ENCODE results near the gene NHLRC1. TPM values are rescaled to one million over a fixed set of nuclear protein-coding genes. Genes with fewer than 3 reads are reported as not detected.

Gene NHLRC1
- total and polyA plus RNA-seq, 9 of the 15 experiments (the other 6 are each of a cell fraction or from before 2014, with no cell fraction given): not detected

GRCh38 chr6:18115356-18115755 is 7.1 kb downstream of the NHLRC1 start:
- TF ChIP-seq HDAC6 (IDR thresholded peaks at IDR 0.05; ENCODE audit: low read depth, low read length) (no peak), SPI1 (IDR thresholded peaks at IDR 0.05; ENCODE audit: borderline replicate concordance, low read depth, low read length) (peak; percentile 42; the same call in 1 of the 2 replicates), ZNF316 (IDR thresholded peaks at IDR 0.05) (peak; percentile 22; the same call in 1 of the 2 replicates), ZNF277 (CRISPR knock-in tag; IDR thresholded peaks at IDR 0.05; ENCODE audit: borderline replicate concordance) (no peak)
- no peaks in the 10 kb centered on the region for H4K20me1 ChIP-seq (replicated peaks; ENCODE audit: control insufficient read depth, insufficient read depth, low read length)
- ChIA-PET CTCF (ENCODE audit: low intra/inter-chr PET ratio) (no interaction called here), POLR2A (interaction anchor here (0.6 to 1.0 kb wide), 2 partner anchors 13 to 44 kb away, joined by 3 read pairs; no protein-coding TSS in a partner anchor)
- H2AFZ ChIP-seq (ENCODE audit: low read depth, low read length): peak overlapping the region; percentile 22; the same call in 1 of the 2 replicates
- no TSS peak for BruUV-seq (replicated peaks)
- no peak for FAIRE-seq
- no peaks in the 10 kb centered on the region; a peak in 1 of 5 replicates for H3K27me3 ChIP-seq (ENCODE audit: control insufficient read depth in 2 of 2, insufficient read depth in 2 of 2, low read length in 2 of 2)
- no peak overlapping the region for H3K4me2 ChIP-seq (ENCODE audit: insufficient read depth, low read length)
- in situ Hi-C loops (cut with MboI) (no loop called here), intact Hi-C loops (cut with micrococcal nuclease) (loop anchor here (5.0 kb wide), 1 partner anchor 528 kb away; no protein-coding TSS in a partner anchor)
- no peak for ATAC-seq
- no peaks in the 10 kb centered on the region for H3K9me1 ChIP-seq (ENCODE audit: control insufficient read depth, insufficient read depth, low read length)
- no peak overlapping the region for H3K4me3 ChIP-seq
- H3K9ac ChIP-seq (ENCODE audit: insufficient read depth in 1 of 2, low read depth in 2 of 2, low read length in 2 of 2): no peak overlapping the region
- no peak overlapping the region for H3K27ac ChIP-seq (ENCODE audit: extremely low read depth, low read depth, low read length)
- no peak for DNase-seq (ENCODE audit: extremely low read depth in 1 of 4, low spot score in 3 of 4)
- WGBS (ENCODE audit: insufficient coverage, low coverage, missing lambda C conversion rate): 23% methylated on average over 2 of the region's 2 CpGs
- H3K79me2 ChIP-seq (ENCODE audit: control insufficient read depth, insufficient read depth, low read length): no peaks in the 10 kb centered on the region
- H3K4me1 ChIP-seq (replicated peaks in 1 of 2; ENCODE audit: control insufficient read depth in 2 of 2, insufficient read depth in 2 of 2, low read length in 2 of 2): peaks cover 0 to 3% of the 10 kb centered on the region in 2 experiments; a peak in 1 of 5 replicates
- H3K36me3 ChIP-seq (ENCODE audit: control insufficient read depth, insufficient read depth, low read length): no peaks in the 10 kb centered on the region
- H3K9me3 ChIP-seq (replicated peaks; ENCODE audit: control insufficient read depth, insufficient read depth, low read depth, low read length): no peaks in the 10 kb centered on the region

GRCh38 chr6:18110162-18110561 is 12.3 kb downstream of the NHLRC1 start:
- ATAC-seq: 0 out of 3 replicates have a peak, but pooled peaks have one; percentile 40
- no peaks in the 10 kb centered on the region for H3K36me3 ChIP-seq (ENCODE audit: control insufficient read depth, insufficient read depth, low read length)
- no peaks in the 10 kb centered on the region for H3K4me1 ChIP-seq (replicated peaks in 1 of 2; ENCODE audit: control insufficient read depth in 2 of 2, insufficient read depth in 2 of 2, low read length in 2 of 2)
- CTCF ChIA-PET (ENCODE audit: low intra/inter-chr PET ratio): no interaction called here
- no peaks in the 10 kb centered on the region for H3K79me2 ChIP-seq (ENCODE audit: control insufficient read depth, insufficient read depth, low read length)
- BruUV-seq (replicated peaks): no TSS peak
- no peak overlapping the region for H2AFZ ChIP-seq (ENCODE audit: low read depth, low read length)
- DNase-seq (ENCODE audit: extremely low read depth in 1 of 4, low spot score in 3 of 4): no peak
- intact Hi-C loops (cut with micrococcal nuclease) (no loop called here), in situ Hi-C loops (cut with MboI) (no loop called here)
- H4K20me1 ChIP-seq (replicated peaks; ENCODE audit: control insufficient read depth, insufficient read depth, low read length): no peaks in the 10 kb centered on the region
- no peak overlapping the region for H3K4me2 ChIP-seq (ENCODE audit: insufficient read depth, low read length)
- no peaks in the 10 kb centered on the region for H3K9me3 ChIP-seq (replicated peaks; ENCODE audit: control insufficient read depth, insufficient read depth, low read depth, low read length)
- no peak overlapping the region for H3K9ac ChIP-seq (ENCODE audit: insufficient read depth in 1 of 2, low read depth in 2 of 2, low read length in 2 of 2)
- POLR2A ChIA-PET: interaction anchor here (0.6 to 1.0 kb wide), 4 partner anchors 9 to 55 kb away, joined by 3 read pairs; no protein-coding TSS in a partner anchor
- H3K4me3 ChIP-seq: no peak overlapping the region
- FAIRE-seq: no peak
- no peaks in the 10 kb centered on the region; a peak in 1 of 5 replicates for H3K27me3 ChIP-seq (ENCODE audit: control insufficient read depth in 2 of 2, insufficient read depth in 2 of 2, low read length in 2 of 2)
- H3K9me1 ChIP-seq (ENCODE audit: control insufficient read depth, insufficient read depth, low read length): no peaks in the 10 kb centered on the region
- H3K27ac ChIP-seq (ENCODE audit: extremely low read depth, low read depth, low read length): no peak overlapping the region
- TF ChIP-seq ZBTB5 (IDR thresholded peaks at IDR 0.05) (no peak), CBFA2T3 (IDR thresholded peaks at IDR 0.05) (no peak), ZNF408 (CRISPR knock-in tag; IDR thresholded peaks at IDR 0.05; ENCODE audit: low read depth) (no peak), NR1H2 (CRISPR knock-in tag; IDR thresholded peaks at IDR 0.05) (no peak), FOXA1 (IDR thresholded peaks at IDR 0.05; ENCODE audit: borderline replicate concordance) (no peak), MBD2 (IDR thresholded peaks at IDR 0.05; ENCODE audit: borderline replicate concordance, low read depth) (no peak), KAT8 (IDR thresholded peaks at IDR 0.05; ENCODE audit: low read depth) (no peak), POLR2B (IDR thresholded peaks at IDR 0.05; ENCODE audit: low read depth, partially characterized antibody) (no peak), ZNF655 (CRISPR knock-in tag; IDR thresholded peaks at IDR 0.05) (no peak)

All from K562 (cell line).